ENCODE results near the gene HLA-G.

HLA-G gene

DNA sequence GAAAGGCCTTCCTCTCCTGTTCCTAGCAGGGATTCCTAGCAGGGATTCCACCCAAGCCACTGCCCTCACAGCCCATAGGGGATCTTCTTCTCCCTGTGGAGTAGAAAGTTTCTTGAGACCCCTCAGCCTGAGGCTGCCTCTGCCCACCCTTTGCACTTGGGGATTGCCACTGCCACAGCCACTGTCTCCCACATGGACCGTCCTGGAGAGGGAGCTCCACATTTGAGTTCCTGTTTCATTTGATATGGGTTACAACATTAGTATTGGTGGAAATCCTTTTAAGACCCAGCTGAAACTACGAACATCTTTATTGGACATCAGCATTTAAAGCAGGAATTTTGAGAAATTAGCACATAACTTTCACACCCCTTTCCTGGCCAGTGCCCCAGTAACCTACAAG lies 25.6 kb downstream of the HLA-G start:
- H3K27ac ChIP-seq = no peak overlapping the region
- TF ChIP-seq, protein P1, sequence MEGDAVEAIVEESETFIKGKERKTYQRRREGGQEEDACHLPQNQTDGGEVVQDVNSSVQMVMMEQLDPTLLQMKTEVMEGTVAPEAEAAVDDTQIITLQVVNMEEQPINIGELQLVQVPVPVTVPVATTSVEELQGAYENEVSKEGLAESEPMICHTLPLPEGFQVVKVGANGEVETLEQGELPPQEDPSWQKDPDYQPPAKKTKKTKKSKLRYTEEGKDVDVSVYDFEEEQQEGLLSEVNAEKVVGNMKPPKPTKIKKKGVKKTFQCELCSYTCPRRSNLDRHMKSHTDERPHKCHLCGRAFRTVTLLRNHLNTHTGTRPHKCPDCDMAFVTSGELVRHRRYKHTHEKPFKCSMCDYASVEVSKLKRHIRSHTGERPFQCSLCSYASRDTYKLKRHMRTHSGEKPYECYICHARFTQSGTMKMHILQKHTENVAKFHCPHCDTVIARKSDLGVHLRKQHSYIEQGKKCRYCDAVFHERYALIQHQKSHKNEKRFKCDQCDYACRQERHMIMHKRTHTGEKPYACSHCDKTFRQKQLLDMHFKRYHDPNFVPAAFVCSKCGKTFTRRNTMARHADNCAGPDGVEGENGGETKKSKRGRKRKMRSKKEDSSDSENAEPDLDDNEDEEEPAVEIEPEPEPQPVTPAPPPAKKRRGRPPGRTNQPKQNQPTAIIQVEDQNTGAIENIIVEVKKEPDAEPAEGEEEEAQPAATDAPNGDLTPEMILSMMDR (conservative IDR thresholded peaks at IDR 0.05) = no peak

DNA sequence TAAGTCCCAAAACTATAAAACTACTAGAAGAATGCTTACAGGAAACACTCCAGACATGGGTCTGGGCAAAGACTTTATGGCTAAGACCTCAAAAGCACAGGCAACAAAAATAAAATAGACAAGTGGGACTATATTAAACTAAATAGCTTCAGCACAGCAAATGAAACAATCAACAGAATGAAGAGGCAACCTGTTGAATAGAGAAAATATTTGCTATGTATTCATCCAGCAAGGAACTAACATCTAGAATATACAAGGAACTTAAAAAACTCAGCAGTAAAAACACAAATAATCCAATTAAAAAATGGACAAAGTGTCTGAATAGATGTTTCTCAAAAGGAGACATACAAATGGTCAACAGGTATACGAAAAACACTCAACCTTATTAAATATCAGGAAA lies 30.4 kb downstream of the HLA-G start:
- TF ChIP-seq, protein P1 (conservative IDR thresholded peaks at IDR 0.05) = no peak
- H3K27ac ChIP-seq = no peak overlapping the region

DNA sequence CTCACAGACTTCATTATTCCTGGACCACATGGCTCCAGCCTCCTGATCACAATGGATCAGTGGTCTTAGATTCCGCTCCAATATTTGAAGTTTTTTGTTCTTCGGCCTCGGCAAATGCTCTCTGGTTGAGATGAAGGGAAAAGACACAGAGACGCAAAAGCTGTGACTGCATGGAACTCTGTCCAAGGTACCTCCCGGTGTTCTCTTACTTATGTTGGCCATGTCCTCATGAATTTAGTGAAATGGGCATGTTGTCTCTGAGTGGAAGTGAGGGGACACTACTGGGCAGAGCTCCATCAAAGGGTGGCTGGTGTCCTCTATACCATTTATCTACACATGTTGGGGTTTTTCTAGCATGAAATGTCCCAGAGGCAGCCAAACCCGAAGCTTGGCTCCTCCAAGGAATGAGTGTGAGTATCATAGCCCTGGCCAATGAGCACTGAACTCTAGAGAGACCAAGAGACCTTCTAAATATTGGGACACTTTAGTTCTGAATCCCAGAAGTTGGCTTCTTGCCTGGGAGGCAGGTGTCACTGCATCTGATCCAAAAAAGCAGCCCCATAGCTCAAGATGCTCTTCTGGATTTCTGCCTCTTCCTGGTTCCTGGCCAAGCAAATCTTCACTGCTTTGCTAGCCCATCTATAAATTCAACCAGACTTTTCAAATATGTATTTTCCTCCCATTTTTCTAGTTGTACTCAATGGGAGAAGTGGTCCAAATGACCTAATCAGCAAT lies 34.1 kb downstream of the HLA-G start:
- TF ChIP-seq, protein P1 (conservative IDR thresholded peaks at IDR 0.05) = no peak
- H3K27ac ChIP-seq = no peak overlapping the region

DNA sequence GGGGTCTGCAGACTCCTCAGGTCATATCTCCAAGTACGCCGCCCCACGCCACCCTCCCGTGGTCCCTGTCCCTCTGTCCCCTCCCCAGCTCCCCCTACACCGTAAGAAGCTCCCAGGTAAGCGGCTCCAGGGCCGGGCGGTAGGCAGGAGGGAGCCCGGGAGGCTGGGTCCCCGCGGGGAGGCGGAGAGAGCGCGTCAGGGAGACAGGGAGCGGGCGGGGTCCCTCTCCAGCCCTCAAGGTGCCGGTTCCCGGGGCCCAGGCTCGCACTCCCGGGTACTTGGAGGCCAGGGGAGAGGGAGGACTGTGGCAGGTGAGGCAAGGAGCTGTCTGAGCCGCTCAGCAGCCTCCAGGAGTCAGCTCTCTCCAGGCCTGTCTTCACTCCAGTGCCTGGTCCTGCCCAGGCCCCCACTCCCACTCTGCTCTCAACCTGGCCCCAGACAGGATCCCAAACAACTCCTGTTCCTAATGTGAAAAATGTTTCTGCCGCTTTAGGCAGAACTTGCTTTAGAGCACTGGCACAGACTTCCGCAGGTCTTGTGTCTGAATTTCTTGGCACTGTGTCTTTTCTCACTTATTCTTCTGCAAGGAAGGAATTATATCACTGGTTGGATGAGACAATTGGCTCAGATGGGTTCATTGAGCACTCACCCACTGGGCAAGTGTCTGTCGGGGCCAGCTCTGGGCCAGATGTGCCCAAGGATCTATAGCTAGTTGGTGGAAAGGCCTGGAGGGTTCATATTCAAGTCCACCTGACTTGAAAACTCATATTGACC lies 36.6 kb downstream of the HLA-G start:
- H3K27ac ChIP-seq = no peak overlapping the region
- TF ChIP-seq, protein P1 (conservative IDR thresholded peaks at IDR 0.05) = no peak

DNA sequence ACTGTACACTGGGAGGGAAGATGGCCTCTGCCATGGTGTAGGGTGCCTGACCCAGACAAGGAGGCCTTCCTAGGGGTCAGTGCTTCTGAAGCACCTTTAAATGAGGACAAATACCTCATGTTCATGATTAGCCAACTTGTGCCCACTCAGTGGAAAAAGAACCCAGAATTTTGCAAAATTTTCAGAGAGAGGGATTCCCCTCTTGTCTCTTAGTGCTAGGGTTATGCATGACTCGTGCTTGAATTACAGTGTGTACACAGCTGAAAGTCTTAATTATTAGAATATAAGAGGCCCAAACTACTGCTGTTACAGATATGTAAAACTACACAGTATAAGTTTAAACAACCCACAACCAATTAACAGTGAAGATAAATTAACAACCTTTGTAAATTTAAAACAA lies 38.0 kb downstream of the HLA-G start:
- no peak overlapping the region for H3K27ac ChIP-seq
- TF ChIP-seq, protein P1 (conservative IDR thresholded peaks at IDR 0.05) = no peak

DNA sequence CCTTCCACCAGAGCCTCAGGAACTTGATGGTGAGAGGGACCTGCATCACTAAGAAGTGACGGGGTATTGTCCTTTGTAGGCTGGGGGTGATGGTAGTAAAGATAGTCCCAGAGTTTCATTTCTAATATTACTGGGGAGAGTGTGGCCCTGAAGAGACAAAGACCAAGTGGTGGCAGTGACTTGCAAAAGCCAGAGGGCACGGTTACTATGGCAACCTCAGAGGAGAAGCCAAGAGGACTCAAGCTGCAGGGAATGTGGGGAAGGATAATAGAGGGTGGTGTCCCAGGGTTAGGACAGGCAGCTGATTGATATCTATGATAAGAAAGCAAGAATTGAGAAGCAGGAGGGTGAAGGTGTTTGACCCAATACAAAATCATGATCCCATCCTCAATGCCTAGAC lies 42.5 kb downstream of the HLA-G start:
- TF ChIP-seq, protein P1 (conservative IDR thresholded peaks at IDR 0.05) = no peak
- no peak overlapping the region for H3K27ac ChIP-seq

DNA sequence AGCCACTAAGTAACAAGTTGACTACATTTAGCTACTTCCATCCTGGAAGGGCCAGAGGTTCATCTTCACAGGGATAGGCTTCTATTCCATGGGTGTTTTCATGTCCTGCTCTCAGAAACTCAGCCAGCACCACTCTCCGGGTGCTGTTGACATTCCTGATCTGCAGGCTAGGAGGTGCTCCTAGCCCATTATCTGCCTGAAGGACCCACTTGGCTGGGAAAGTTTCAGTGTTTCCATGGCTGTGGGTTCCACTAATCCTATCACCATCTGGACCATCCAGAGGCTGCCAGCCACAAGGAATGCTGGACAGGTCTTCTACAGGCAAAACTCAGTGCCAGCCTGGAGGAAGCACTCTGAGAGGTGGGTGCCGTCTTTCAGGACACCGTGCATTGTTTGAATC lies 45.2 kb downstream of the HLA-G start:
- TF ChIP-seq, protein P1 (conservative IDR thresholded peaks at IDR 0.05) = no peak
- no peak overlapping the region for H3K27ac ChIP-seq

Data from VCaP (cell line).